ENCODE results near the gene ISG15.

ISG15 gene

DNA sequence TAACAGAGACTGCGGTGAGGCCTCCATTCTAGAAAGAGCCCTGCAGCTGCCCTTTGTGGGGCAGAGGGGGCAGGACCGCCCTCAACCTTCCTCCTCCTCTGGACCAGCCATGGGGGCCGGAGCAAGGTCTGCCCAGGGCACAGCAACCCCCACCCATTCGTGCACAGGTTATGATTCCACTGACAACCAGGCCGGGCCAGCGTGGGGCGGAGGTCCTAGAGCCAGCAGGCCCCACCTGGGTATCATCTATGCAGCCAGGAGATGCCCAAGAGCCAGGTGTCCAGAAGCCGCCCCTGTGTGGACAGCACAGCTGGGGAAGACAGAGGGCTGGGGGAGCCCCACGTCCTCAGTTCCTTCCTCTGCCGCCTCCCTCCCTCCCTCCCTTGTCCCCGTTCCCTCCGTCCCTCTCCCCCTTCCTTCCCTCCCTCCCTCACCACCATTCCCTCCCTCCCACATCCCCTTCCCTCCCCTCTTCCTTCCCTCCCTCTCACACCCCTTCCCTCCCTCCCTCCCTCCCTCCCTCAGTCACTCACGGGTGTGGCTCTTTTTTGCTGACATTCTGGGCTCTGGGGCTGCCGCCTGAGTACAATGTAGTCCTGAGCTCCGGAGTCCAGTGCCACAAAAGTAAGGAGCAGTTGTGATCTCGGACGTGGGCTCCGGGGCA lies 48.5 kb downstream of the ISG15 start:
- Histone ChIP-seq H3F3A (ENCODE audit: low read depth) (no peaks in the 10 kb centered on the region), H3K4me2 (ENCODE audit: low read depth, low read length, poor library complexity, severe bottlenecking) (no peak overlapping the region), H3K4me1 (ENCODE audit: insufficient read depth, low read length, poor library complexity, severe bottlenecking) (peaks cover 7% of the 10 kb centered on the region), H3K9ac (ENCODE audit: low read depth, low read length, poor library complexity, severe bottlenecking) (no peak overlapping the region), H2AFZ (ENCODE audit: low read length) (no peak overlapping the region), H3K9me3 (ENCODE audit: insufficient read depth, low read depth, low read length) (no peaks in the 10 kb centered on the region), H3K36me3 (ENCODE audit: insufficient read depth, low read length) (no peaks in the 10 kb centered on the region), H3K79me2 (ENCODE audit: insufficient read depth, low read length) (no peaks in the 10 kb centered on the region), H3K27me3 (ENCODE audit: insufficient read depth, low read length, poor library complexity, severe bottlenecking) (no peaks in the 10 kb centered on the region), H4K20me1 (ENCODE audit: insufficient read depth, low read length, poor library complexity, severe bottlenecking) (no peaks in the 10 kb centered on the region), H3K4me3 (ENCODE audit: low read length, poor library complexity, severe bottlenecking) (no peak overlapping the region), H3K9me2 (replicated peaks; ENCODE audit: low read depth, low read length) (no peaks in the 10 kb centered on the region)
- TF ChIP-seq, protein P1, sequence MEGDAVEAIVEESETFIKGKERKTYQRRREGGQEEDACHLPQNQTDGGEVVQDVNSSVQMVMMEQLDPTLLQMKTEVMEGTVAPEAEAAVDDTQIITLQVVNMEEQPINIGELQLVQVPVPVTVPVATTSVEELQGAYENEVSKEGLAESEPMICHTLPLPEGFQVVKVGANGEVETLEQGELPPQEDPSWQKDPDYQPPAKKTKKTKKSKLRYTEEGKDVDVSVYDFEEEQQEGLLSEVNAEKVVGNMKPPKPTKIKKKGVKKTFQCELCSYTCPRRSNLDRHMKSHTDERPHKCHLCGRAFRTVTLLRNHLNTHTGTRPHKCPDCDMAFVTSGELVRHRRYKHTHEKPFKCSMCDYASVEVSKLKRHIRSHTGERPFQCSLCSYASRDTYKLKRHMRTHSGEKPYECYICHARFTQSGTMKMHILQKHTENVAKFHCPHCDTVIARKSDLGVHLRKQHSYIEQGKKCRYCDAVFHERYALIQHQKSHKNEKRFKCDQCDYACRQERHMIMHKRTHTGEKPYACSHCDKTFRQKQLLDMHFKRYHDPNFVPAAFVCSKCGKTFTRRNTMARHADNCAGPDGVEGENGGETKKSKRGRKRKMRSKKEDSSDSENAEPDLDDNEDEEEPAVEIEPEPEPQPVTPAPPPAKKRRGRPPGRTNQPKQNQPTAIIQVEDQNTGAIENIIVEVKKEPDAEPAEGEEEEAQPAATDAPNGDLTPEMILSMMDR (conservative IDR thresholded peaks at IDR 0.05; ENCODE audit: low read length): no peak
- TF ChIP-seq EZH2phosphoT487 (IDR thresholded peaks at IDR 0.05; ENCODE audit: borderline replicate concordance): no peak

DNA sequence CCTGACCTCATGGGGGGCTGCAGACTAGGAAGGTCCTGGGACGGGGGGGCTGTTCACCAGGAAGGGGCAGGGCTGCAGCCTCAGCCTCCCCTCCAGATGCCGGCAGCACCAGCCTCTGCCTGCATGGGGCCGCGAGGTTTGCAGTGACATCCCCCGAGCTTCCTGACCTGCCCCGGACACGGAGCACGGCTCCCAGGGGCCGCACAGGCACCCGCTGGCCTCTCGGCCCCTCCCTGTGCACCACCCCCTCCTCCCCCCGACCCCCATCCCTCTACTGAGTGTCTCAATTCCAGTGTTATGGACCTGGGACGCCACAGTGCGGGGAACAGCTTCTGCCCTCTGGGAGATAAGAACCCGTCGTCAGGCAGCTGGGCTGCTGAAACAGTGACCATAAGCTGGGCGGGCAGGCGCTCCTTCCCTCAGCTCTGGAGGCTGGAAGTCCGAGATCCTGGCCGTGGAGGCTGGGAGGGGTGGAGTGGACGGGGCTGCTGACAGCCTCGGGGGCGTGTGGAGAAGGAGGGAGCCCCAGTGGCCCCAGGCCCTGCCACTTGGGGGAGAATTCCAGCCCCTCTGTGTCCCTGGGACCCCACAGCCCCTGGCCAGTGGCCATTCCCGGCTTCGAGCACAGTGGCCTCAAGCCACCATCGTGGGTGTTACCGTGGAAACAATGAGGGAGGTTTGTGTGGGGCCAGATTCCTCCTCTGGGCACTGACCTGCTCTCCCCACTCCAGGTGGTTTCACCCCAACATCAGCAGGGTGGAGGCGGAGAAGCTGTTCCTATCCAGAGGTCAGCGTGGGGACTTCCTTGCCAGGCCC lies 49.3 kb downstream of the ISG15 start:
- Histone ChIP-seq H3K9me3 (ENCODE audit: insufficient read depth, low read depth, low read length) (no peaks in the 10 kb centered on the region), H3F3A (ENCODE audit: low read depth) (no peaks in the 10 kb centered on the region), H3K79me2 (ENCODE audit: insufficient read depth, low read length) (no peaks in the 10 kb centered on the region), H3K36me3 (ENCODE audit: insufficient read depth, low read length) (no peaks in the 10 kb centered on the region), H3K4me3 (ENCODE audit: low read length, poor library complexity, severe bottlenecking) (no peak overlapping the region), H3K4me2 (ENCODE audit: low read depth, low read length, poor library complexity, severe bottlenecking) (no peak overlapping the region), H2AFZ (ENCODE audit: low read length) (no peak overlapping the region), H3K27me3 (ENCODE audit: insufficient read depth, low read length, poor library complexity, severe bottlenecking) (no peaks in the 10 kb centered on the region), H3K9me2 (replicated peaks; ENCODE audit: low read depth, low read length) (no peaks in the 10 kb centered on the region), H4K20me1 (ENCODE audit: insufficient read depth, low read length, poor library complexity, severe bottlenecking) (no peaks in the 10 kb centered on the region), H3K9ac (ENCODE audit: low read depth, low read length, poor library complexity, severe bottlenecking) (no peak overlapping the region), H3K4me1 (ENCODE audit: insufficient read depth, low read length, poor library complexity, severe bottlenecking) (peaks cover 7% of the 10 kb centered on the region)
- no peak for TF ChIP-seq EZH2phosphoT487 (IDR thresholded peaks at IDR 0.05; ENCODE audit: borderline replicate concordance)

DNA sequence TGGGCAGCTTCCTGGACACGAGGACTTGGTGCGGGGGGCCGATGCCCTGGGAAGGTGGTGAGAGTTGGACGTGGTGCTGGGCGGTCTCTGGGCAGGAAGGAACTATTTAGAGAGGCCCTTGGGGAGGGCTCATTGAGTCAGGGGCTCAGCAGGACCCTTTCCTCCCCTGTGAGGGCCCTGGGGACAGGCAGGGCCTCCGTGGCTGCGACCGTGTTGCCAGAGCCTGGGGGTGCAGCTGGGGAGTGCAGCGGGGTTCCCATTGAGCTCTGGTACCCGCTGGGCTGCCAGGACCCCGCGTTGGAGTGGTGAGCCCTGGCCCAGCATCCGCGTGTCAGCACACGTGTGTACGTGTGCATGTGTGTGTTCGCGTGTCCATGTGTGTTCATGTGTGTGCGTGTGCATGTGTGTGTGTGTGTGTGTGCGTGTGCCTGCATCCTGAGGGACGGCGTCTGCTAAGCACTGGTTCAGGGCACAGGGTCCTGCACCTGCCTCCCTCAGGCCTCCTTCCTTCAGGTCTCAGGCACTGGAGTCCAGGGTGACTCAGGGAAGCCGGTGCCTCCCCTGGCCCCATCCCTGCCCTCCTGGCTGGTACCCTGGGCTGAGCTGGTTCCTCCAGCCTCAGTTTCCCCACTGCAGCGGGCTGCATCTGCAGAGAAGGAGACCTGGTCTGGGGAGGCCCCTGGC lies 50.1 kb downstream of the ISG15 start:
- H2AFZ ChIP-seq (ENCODE audit: low read length): no peak overlapping the region; the same call in 1 of the 2 replicates
- H3K4me2 ChIP-seq (ENCODE audit: low read depth, low read length, poor library complexity, severe bottlenecking): no peak overlapping the region
- H3K9me3 ChIP-seq (ENCODE audit: insufficient read depth, low read depth, low read length): no peaks in the 10 kb centered on the region
- no peaks in the 10 kb centered on the region for H3K27me3 ChIP-seq (ENCODE audit: insufficient read depth, low read length, poor library complexity, severe bottlenecking)
- H3K36me3 ChIP-seq (ENCODE audit: insufficient read depth, low read length): no peaks in the 10 kb centered on the region
- H3K79me2 ChIP-seq (ENCODE audit: insufficient read depth, low read length): no peaks in the 10 kb centered on the region
- H3K4me1 ChIP-seq (ENCODE audit: insufficient read depth, low read length, poor library complexity, severe bottlenecking): peaks cover 7% of the 10 kb centered on the region
- no peaks in the 10 kb centered on the region for H3F3A ChIP-seq (ENCODE audit: low read depth)
- H4K20me1 ChIP-seq (ENCODE audit: insufficient read depth, low read length, poor library complexity, severe bottlenecking): no peaks in the 10 kb centered on the region
- H3K4me3 ChIP-seq (ENCODE audit: low read length, poor library complexity, severe bottlenecking): no peak overlapping the region
- TF ChIP-seq EZH2phosphoT487 (IDR thresholded peaks at IDR 0.05; ENCODE audit: borderline replicate concordance): no peak
- TF ChIP-seq, protein P1 (conservative IDR thresholded peaks at IDR 0.05; ENCODE audit: low read length): no peak
- H3K9ac ChIP-seq (ENCODE audit: low read depth, low read length, poor library complexity, severe bottlenecking): no peak overlapping the region
- no peaks in the 10 kb centered on the region for H3K9me2 ChIP-seq (replicated peaks; ENCODE audit: low read depth, low read length)

Data from Loucy (cell line).